ENCODE results near the gene IGHMBP2. TPM values are rescaled to one million over a fixed set of nuclear protein-coding genes. Genes with fewer than 3 reads are reported as not detected.

Gene IGHMBP2
- total RNA-seq, 1 experiment from 2014 or later, result 27.8 TPM

DNA sequence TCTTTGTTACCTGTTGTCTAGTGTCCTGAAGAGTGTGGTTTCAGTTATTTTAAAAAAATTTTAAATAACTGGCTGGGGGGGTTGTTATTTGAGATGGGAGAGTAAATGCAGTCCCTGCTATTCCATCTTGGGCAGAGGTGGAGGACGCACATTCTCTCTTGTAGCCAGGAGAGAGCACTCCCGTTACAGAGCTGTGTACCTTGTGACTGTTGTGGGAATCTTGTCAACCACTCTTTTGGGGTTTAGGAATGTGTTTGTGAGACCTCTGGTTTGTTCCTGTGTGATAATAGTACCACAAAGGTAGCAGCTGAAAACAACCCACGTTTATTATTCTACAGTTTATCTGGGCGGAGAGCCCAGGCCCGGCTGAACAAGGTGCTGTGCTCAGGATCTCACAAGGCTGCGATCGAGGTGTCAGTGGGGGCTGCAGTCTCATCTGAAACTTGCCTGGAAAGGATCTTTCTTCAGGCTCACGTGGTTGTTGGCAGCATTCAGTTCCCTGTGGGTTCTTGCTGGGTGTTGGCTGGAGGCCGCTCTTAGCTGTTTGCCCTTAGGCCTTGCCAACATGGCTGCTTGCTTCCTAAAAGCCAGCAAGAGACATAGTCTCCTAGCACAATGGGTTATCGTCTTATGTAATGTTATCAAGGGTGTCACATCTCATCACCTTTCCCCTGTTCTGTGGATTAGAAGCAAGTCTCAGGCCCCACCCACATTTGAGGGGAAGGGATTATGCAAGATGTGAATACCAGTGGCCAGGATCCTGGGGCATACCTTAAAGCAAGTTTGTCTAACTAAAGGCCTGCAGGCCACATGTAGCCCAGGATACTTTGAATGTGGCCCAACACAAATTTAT is 20.6 kb downstream of the IGHMBP2 start:
- CTCF ChIA-PET, result interaction anchor here (0.5 kb wide), 1 partner anchor 30 kb away, joined by 4 read pairs; no protein-coding TSS in a partner anchor

DNA sequence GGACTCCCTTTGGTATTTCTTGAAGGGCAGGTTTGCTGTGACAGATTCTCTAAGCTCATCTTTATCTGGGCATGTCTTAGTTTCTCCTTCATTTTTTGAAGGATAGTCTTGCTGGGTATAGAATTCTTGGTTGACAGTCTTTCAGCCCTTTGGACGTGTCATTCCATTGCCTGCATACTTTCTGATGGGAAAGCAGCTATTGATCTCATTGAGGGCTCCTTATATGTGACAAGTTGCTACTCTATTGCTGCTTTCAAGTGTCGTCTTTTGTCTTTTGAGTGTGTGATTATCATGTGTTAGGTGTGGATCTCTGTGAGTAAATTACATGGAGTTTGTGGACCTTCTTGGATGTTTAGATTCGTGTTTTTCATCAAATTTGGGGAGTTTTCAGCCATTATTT is 21.9 kb downstream of the IGHMBP2 start:
- no TSS peak for BruUV-seq (replicated peaks)
- in situ Hi-C loops (cut with HindIII; ENCODE audit: low pct_unique_long_range_greater_than_20kb, low sequenced_read_pairs) (no loop called here), intact Hi-C loops (cut with micrococcal nuclease; ENCODE audit: unreplicated experiment) (no loop called here)
- Histone ChIP-seq H3K27me3 (ENCODE audit: control insufficient read depth, insufficient read depth, low read length) (no peaks in the 10 kb centered on the region), H3K4me3 (ENCODE audit: low read depth in 2 of 2, low read length in 2 of 2) (no peak overlapping the region), H3K4me1 (ENCODE audit: control insufficient read depth, insufficient read depth, low read length) (no peaks in the 10 kb centered on the region), H3K9me3 (ENCODE audit: control insufficient read depth, insufficient read depth, low read depth, low read length) (peaks cover 14% of the 10 kb centered on the region; the same call in 1 of the 2 replicates), H3K27ac (ENCODE audit: low read length) (no peak overlapping the region), H3K36me3 (ENCODE audit: control insufficient read depth, insufficient read depth, low read length) (peaks cover 6% of the 10 kb centered on the region; the same call in 1 of the 2 replicates)
- TF ChIP-seq, protein P1, sequence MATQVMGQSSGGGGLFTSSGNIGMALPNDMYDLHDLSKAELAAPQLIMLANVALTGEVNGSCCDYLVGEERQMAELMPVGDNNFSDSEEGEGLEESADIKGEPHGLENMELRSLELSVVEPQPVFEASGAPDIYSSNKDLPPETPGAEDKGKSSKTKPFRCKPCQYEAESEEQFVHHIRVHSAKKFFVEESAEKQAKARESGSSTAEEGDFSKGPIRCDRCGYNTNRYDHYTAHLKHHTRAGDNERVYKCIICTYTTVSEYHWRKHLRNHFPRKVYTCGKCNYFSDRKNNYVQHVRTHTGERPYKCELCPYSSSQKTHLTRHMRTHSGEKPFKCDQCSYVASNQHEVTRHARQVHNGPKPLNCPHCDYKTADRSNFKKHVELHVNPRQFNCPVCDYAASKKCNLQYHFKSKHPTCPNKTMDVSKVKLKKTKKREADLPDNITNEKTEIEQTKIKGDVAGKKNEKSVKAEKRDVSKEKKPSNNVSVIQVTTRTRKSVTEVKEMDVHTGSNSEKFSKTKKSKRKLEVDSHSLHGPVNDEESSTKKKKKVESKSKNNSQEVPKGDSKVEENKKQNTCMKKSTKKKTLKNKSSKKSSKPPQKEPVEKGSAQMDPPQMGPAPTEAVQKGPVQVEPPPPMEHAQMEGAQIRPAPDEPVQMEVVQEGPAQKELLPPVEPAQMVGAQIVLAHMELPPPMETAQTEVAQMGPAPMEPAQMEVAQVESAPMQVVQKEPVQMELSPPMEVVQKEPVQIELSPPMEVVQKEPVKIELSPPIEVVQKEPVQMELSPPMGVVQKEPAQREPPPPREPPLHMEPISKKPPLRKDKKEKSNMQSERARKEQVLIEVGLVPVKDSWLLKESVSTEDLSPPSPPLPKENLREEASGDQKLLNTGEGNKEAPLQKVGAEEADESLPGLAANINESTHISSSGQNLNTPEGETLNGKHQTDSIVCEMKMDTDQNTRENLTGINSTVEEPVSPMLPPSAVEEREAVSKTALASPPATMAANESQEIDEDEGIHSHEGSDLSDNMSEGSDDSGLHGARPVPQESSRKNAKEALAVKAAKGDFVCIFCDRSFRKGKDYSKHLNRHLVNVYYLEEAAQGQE (IDR thresholded peaks at IDR 0.05; ENCODE audit: insufficient read depth in 1 of 2, low read depth in 2 of 2, low read length in 1 of 2), result no peak
- TF ChIP-seq POLR2AphosphoS5 (IDR thresholded peaks at IDR 0.05; ENCODE audit: low read depth, low read length) (no peak), TCF7L2 (IDR thresholded peaks at IDR 0.05; ENCODE audit: low read depth, low read length) (no peak), SIN3A (IDR thresholded peaks at IDR 0.05; ENCODE audit: borderline replicate concordance, insufficient read depth, low read depth, low read length) (no peak)
- TF ChIP-seq, protein P2, sequence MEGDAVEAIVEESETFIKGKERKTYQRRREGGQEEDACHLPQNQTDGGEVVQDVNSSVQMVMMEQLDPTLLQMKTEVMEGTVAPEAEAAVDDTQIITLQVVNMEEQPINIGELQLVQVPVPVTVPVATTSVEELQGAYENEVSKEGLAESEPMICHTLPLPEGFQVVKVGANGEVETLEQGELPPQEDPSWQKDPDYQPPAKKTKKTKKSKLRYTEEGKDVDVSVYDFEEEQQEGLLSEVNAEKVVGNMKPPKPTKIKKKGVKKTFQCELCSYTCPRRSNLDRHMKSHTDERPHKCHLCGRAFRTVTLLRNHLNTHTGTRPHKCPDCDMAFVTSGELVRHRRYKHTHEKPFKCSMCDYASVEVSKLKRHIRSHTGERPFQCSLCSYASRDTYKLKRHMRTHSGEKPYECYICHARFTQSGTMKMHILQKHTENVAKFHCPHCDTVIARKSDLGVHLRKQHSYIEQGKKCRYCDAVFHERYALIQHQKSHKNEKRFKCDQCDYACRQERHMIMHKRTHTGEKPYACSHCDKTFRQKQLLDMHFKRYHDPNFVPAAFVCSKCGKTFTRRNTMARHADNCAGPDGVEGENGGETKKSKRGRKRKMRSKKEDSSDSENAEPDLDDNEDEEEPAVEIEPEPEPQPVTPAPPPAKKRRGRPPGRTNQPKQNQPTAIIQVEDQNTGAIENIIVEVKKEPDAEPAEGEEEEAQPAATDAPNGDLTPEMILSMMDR (IDR thresholded peaks at IDR 0.05), result no peak
- ATAC-seq, result no peak
- ChIA-PET CTCF (no interaction called here), POLR2A (no interaction called here)
- no peak for DNase-seq (ENCODE audit: low read depth, low spot score)

More for the DNA sequence above, 20.6 kb downstream of the IGHMBP2 start:
- no peak for TF ChIP-seq SIN3A (IDR thresholded peaks at IDR 0.05; ENCODE audit: borderline replicate concordance, insufficient read depth, low read depth, low read length)
- TF ChIP-seq, protein P1 (IDR thresholded peaks at IDR 0.05; ENCODE audit: insufficient read depth in 1 of 2, low read depth in 2 of 2, low read length in 1 of 2), result no peak
- no peak for TF ChIP-seq POLR2AphosphoS5 (IDR thresholded peaks at IDR 0.05; ENCODE audit: low read depth, low read length)
- no peak for TF ChIP-seq TCF7L2 (IDR thresholded peaks at IDR 0.05; ENCODE audit: low read depth, low read length)
- TF ChIP-seq, protein P2 (IDR thresholded peaks at IDR 0.05), result no peak
- DNase-seq (ENCODE audit: low read depth, low spot score) (no peak), ATAC-seq (no peak)
- BruUV-seq (replicated peaks), result no TSS peak
- Histone ChIP-seq H3K4me3 (ENCODE audit: low read depth in 2 of 2, low read length in 2 of 2) (no peak overlapping the region), H3K27ac (ENCODE audit: low read length) (no peak overlapping the region), H3K36me3 (ENCODE audit: control insufficient read depth, insufficient read depth, low read length) (peaks cover 6% of the 10 kb centered on the region; the same call in 1 of the 2 replicates), H3K4me1 (ENCODE audit: control insufficient read depth, insufficient read depth, low read length) (no peaks in the 10 kb centered on the region), H3K27me3 (ENCODE audit: control insufficient read depth, insufficient read depth, low read length) (no peaks in the 10 kb centered on the region), H3K9me3 (ENCODE audit: control insufficient read depth, insufficient read depth, low read depth, low read length) (peaks cover 14% of the 10 kb centered on the region; the same call in 1 of the 2 replicates)
- POLR2A ChIA-PET, result no interaction called here
- intact Hi-C loops (cut with micrococcal nuclease; ENCODE audit: unreplicated experiment) (no loop called here), in situ Hi-C loops (cut with HindIII; ENCODE audit: low pct_unique_long_range_greater_than_20kb, low sequenced_read_pairs) (no loop called here)

Data from Panc1 (cell line).